ENCODE measurements around the gene DNAI7. TPM values are rescaled to one million over a fixed set of nuclear protein-coding genes. Genes with fewer than 3 reads are reported as not detected.

Gene DNAI7
- polyA plus RNA-seq, 1 donor from 2014 or later = 1.3 TPM

DNA sequence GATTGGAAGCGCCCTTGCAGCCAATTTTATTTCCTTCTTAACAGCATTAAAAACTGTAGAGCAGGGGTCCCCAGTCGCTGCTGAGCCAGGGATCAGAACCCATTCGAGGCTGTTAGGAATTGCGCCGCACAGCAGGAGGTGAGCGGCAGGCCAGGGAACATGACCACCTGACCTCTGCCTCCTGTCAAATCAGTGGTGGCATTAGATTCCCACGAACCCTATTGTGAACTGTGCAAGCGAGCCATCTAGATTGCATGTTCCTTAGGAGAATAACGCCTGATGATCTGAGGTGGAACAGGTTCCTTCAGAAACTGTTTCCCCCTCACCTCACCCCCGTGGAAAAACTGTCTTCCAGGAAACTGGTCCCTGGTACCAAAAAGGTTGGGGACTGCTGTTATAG, 107.4 kb downstream of the DNAI7 start:
- H3K27me3 ChIP-seq (ENCODE audit: insufficient read depth, low read depth, low read length) = no peaks in the 10 kb centered on the region
- no peak overlapping the region for H3K4me3 ChIP-seq (ENCODE audit: low read length)
- H3F3A ChIP-seq (ENCODE audit: insufficient read depth, low read length, poor library complexity, severe bottlenecking) = no peaks in the 10 kb centered on the region
- no peaks in the 10 kb centered on the region for H3K9me3 ChIP-seq (ENCODE audit: low read length)
- no peaks in the 10 kb centered on the region for H3K36me3 ChIP-seq (ENCODE audit: insufficient read depth, low read length)
- H3K9ac ChIP-seq (ENCODE audit: low read length) = no peak overlapping the region
- no peaks in the 10 kb centered on the region for H4K20me1 ChIP-seq (ENCODE audit: insufficient read depth)
- TF ChIP-seq MXI1 (conservative IDR thresholded peaks at IDR 0.05; ENCODE audit: poor library complexity, severe bottlenecking) = no peak
- TF ChIP-seq EZH2 (IDR thresholded peaks at IDR 0.05; ENCODE audit: borderline replicate concordance, insufficient read depth, low read length, poor library complexity, severe bottlenecking) = no peak
- TF ChIP-seq, protein P1, sequence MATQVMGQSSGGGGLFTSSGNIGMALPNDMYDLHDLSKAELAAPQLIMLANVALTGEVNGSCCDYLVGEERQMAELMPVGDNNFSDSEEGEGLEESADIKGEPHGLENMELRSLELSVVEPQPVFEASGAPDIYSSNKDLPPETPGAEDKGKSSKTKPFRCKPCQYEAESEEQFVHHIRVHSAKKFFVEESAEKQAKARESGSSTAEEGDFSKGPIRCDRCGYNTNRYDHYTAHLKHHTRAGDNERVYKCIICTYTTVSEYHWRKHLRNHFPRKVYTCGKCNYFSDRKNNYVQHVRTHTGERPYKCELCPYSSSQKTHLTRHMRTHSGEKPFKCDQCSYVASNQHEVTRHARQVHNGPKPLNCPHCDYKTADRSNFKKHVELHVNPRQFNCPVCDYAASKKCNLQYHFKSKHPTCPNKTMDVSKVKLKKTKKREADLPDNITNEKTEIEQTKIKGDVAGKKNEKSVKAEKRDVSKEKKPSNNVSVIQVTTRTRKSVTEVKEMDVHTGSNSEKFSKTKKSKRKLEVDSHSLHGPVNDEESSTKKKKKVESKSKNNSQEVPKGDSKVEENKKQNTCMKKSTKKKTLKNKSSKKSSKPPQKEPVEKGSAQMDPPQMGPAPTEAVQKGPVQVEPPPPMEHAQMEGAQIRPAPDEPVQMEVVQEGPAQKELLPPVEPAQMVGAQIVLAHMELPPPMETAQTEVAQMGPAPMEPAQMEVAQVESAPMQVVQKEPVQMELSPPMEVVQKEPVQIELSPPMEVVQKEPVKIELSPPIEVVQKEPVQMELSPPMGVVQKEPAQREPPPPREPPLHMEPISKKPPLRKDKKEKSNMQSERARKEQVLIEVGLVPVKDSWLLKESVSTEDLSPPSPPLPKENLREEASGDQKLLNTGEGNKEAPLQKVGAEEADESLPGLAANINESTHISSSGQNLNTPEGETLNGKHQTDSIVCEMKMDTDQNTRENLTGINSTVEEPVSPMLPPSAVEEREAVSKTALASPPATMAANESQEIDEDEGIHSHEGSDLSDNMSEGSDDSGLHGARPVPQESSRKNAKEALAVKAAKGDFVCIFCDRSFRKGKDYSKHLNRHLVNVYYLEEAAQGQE (IDR thresholded peaks at IDR 0.05; ENCODE audit: borderline replicate concordance) = no peak
- TF ChIP-seq, protein P2, sequence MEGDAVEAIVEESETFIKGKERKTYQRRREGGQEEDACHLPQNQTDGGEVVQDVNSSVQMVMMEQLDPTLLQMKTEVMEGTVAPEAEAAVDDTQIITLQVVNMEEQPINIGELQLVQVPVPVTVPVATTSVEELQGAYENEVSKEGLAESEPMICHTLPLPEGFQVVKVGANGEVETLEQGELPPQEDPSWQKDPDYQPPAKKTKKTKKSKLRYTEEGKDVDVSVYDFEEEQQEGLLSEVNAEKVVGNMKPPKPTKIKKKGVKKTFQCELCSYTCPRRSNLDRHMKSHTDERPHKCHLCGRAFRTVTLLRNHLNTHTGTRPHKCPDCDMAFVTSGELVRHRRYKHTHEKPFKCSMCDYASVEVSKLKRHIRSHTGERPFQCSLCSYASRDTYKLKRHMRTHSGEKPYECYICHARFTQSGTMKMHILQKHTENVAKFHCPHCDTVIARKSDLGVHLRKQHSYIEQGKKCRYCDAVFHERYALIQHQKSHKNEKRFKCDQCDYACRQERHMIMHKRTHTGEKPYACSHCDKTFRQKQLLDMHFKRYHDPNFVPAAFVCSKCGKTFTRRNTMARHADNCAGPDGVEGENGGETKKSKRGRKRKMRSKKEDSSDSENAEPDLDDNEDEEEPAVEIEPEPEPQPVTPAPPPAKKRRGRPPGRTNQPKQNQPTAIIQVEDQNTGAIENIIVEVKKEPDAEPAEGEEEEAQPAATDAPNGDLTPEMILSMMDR (IDR thresholded peaks at IDR 0.05; ENCODE audit: poor library complexity, severe bottlenecking) = no peak
- no peak for TF ChIP-seq RAD21 (conservative IDR thresholded peaks at IDR 0.05)
- TF ChIP-seq SMC3 (conservative IDR thresholded peaks at IDR 0.05; ENCODE audit: poor library complexity) = no peak
- TF ChIP-seq EP300 (conservative IDR thresholded peaks at IDR 0.05; ENCODE audit: poor library complexity, severe bottlenecking) = no peak
- TF ChIP-seq TAF1 (IDR thresholded peaks at IDR 0.05; ENCODE audit: low read depth) = no peak
- TF ChIP-seq POLR2AphosphoS5 (IDR thresholded peaks at IDR 0.05) = no peak
- H3K9me2 ChIP-seq (ENCODE audit: insufficient read depth, low read length) = no peaks in the 10 kb centered on the region
- no peak overlapping the region for H3K4me2 ChIP-seq (ENCODE audit: low read length)
- H2AFZ ChIP-seq (ENCODE audit: low read depth, low read length) = no peak overlapping the region
- no peak overlapping the region for H3K27ac ChIP-seq (ENCODE audit: low read length)
- H3K79me2 ChIP-seq (replicated peaks; ENCODE audit: insufficient read depth, low read length) = no peaks in the 10 kb centered on the region

DNA sequence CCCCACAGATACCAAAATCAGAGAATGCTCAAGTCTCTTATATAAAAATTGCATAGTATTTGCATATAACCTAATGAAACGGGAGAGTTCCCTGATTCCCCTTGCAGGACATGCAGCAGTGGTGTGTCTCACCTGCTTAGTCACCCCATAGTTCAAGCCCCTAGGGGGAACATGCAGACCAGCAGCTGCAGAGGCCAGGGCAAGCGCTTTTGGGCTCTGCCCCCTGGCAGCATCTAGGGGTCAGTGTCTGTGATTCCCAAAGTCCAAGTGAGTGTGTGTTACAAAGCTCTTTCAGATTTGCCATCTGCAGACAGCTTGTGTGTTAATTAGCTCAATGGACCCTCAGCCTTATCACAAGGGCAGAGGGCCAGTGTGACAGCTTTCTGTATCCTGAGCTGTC, 110.1 kb downstream of the DNAI7 start:
- TF ChIP-seq RAD21 (conservative IDR thresholded peaks at IDR 0.05) (no peak), POLR2AphosphoS5 (IDR thresholded peaks at IDR 0.05) (no peak), SMC3 (conservative IDR thresholded peaks at IDR 0.05; ENCODE audit: poor library complexity) (no peak)
- Histone ChIP-seq H3K79me2 (replicated peaks; ENCODE audit: insufficient read depth, low read length) (no peaks in the 10 kb centered on the region), H3K27ac (ENCODE audit: low read length) (no peak overlapping the region), H3K4me3 (ENCODE audit: low read length) (no peak overlapping the region), H3K9me3 (ENCODE audit: low read length) (no peaks in the 10 kb centered on the region), H3K9me2 (ENCODE audit: insufficient read depth, low read length) (no peaks in the 10 kb centered on the region), H3K27me3 (ENCODE audit: insufficient read depth, low read depth, low read length) (no peaks in the 10 kb centered on the region), H3K36me3 (ENCODE audit: insufficient read depth, low read length) (no peaks in the 10 kb centered on the region), H4K20me1 (ENCODE audit: insufficient read depth) (no peaks in the 10 kb centered on the region), H3K9ac (ENCODE audit: low read length) (no peak overlapping the region), H3F3A (ENCODE audit: insufficient read depth, low read length, poor library complexity, severe bottlenecking) (no peaks in the 10 kb centered on the region), H2AFZ (ENCODE audit: low read depth, low read length) (no peak overlapping the region), H3K4me2 (ENCODE audit: low read length) (no peak overlapping the region)

DNA sequence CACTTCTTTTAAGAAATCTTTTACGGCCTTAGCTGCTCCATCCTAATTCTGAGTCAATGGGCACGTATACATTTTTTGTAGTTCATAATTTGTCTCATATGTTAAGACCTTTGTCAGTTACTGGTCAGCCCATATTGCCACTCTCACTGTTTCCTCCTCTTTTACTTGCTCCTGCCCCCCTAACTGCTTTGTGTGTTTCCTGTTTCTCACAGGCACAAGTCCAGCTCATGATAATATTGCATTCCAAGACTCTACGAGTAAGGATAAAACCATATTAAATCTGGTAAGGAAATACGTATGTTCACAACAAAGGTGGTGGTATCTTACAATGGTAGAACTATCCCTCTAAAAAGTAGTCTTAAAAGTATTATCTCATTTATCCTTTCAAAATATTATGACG, 111.7 kb downstream of the DNAI7 start:
- Histone ChIP-seq H3K9me2 (ENCODE audit: insufficient read depth, low read length) (no peaks in the 10 kb centered on the region), H2AFZ (ENCODE audit: low read depth, low read length) (no peak overlapping the region), H3K27me3 (ENCODE audit: insufficient read depth, low read depth, low read length) (no peaks in the 10 kb centered on the region), H3K9me3 (ENCODE audit: low read length) (no peaks in the 10 kb centered on the region), H4K20me1 (ENCODE audit: insufficient read depth) (no peaks in the 10 kb centered on the region), H3F3A (ENCODE audit: insufficient read depth, low read length, poor library complexity, severe bottlenecking) (no peaks in the 10 kb centered on the region), H3K36me3 (ENCODE audit: insufficient read depth, low read length) (no peaks in the 10 kb centered on the region), H3K79me2 (replicated peaks; ENCODE audit: insufficient read depth, low read length) (no peaks in the 10 kb centered on the region), H3K4me3 (ENCODE audit: low read length) (no peak overlapping the region), H3K9ac (ENCODE audit: low read length) (no peak overlapping the region), H3K4me2 (ENCODE audit: low read length) (no peak overlapping the region), H3K27ac (ENCODE audit: low read length) (no peak overlapping the region)
- TF ChIP-seq SMC3 (conservative IDR thresholded peaks at IDR 0.05; ENCODE audit: poor library complexity) = no peak
- TF ChIP-seq MXI1 (conservative IDR thresholded peaks at IDR 0.05; ENCODE audit: poor library complexity, severe bottlenecking) = no peak
- TF ChIP-seq POLR2AphosphoS5 (IDR thresholded peaks at IDR 0.05) = no peak
- TF ChIP-seq, protein P1 (IDR thresholded peaks at IDR 0.05; ENCODE audit: borderline replicate concordance) = no peak
- no peak for TF ChIP-seq EZH2 (IDR thresholded peaks at IDR 0.05; ENCODE audit: borderline replicate concordance, insufficient read depth, low read length, poor library complexity, severe bottlenecking)
- no peak for TF ChIP-seq RAD21 (conservative IDR thresholded peaks at IDR 0.05)
- no peak for TF ChIP-seq TAF1 (IDR thresholded peaks at IDR 0.05; ENCODE audit: low read depth)
- no peak for TF ChIP-seq EP300 (conservative IDR thresholded peaks at IDR 0.05; ENCODE audit: poor library complexity, severe bottlenecking)
- TF ChIP-seq, protein P2 (IDR thresholded peaks at IDR 0.05; ENCODE audit: poor library complexity, severe bottlenecking) = no peak

All from neural cell (in vitro differentiated cells).